ENCODE results near the gene THAP10. TPM values are rescaled to one million over a fixed set of nuclear protein-coding genes. Genes with fewer than 3 reads are reported as not detected.

THAP10 gene
- total RNA-seq, 1 experiment from 2014 or later, result 4.0 TPM

DNA sequence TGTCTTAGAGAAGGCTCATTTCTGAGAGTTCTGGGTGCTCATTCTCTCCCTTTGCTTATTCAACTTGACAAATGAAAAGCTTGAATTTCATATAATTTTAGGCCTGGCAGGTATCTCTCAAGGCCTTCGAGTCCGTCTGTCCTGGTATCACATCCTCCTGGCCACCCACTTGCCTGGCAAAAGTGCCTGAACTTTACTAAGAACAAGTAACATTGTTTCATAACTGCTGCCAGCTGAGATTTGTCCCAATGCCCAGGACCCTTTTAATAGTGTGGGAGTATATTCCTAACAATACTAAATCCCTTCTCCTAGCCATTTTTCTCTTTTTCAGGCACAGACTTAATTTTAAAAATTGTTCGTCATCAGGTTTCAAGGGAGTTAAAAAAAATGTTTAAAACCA lies 56.4 kb downstream of the THAP10 start:
- ChIA-PET POLR2A (interaction anchor here (0.7 to 0.9 kb wide), 2 partner anchors 17 to 39 kb away, joined by 3 to 4 read pairs; no protein-coding TSS in a partner anchor), CTCF (interaction anchor here (1.0 kb wide), 1 partner anchor 11 kb away, joined by 5 read pairs; no protein-coding TSS in a partner anchor)
- no peak overlapping the region for H3K27ac Mint-ChIP-seq (ENCODE audit: low read depth, unreplicated experiment)
- intact Hi-C loops (cut with micrococcal nuclease), result no loop called here
- H3K36me3 Mint-ChIP-seq (ENCODE audit: insufficient read depth, unreplicated experiment), result peaks cover 28% of the 10 kb centered on the region
- peaks cover 13% of the 10 kb centered on the region for H3K4me1 Mint-ChIP-seq (ENCODE audit: insufficient read depth, unreplicated experiment)
- no TSS peak for BruUV-seq (replicated peaks)
- H3K9me3 Mint-ChIP-seq (ENCODE audit: unreplicated experiment), result peaks cover 2% of the 10 kb centered on the region
- TF ChIP-seq, protein P1, sequence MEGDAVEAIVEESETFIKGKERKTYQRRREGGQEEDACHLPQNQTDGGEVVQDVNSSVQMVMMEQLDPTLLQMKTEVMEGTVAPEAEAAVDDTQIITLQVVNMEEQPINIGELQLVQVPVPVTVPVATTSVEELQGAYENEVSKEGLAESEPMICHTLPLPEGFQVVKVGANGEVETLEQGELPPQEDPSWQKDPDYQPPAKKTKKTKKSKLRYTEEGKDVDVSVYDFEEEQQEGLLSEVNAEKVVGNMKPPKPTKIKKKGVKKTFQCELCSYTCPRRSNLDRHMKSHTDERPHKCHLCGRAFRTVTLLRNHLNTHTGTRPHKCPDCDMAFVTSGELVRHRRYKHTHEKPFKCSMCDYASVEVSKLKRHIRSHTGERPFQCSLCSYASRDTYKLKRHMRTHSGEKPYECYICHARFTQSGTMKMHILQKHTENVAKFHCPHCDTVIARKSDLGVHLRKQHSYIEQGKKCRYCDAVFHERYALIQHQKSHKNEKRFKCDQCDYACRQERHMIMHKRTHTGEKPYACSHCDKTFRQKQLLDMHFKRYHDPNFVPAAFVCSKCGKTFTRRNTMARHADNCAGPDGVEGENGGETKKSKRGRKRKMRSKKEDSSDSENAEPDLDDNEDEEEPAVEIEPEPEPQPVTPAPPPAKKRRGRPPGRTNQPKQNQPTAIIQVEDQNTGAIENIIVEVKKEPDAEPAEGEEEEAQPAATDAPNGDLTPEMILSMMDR (IDR thresholded peaks at IDR 0.05; ENCODE audit: unreplicated experiment), result no peak
- DNase-seq (ENCODE audit: unreplicated experiment), result no peak
- no peak overlapping the region for H3K4me3 Mint-ChIP-seq (ENCODE audit: unreplicated experiment)
- no peaks in the 10 kb centered on the region for H3K27me3 Mint-ChIP-seq (ENCODE audit: insufficient read depth, unreplicated experiment)

DNA sequence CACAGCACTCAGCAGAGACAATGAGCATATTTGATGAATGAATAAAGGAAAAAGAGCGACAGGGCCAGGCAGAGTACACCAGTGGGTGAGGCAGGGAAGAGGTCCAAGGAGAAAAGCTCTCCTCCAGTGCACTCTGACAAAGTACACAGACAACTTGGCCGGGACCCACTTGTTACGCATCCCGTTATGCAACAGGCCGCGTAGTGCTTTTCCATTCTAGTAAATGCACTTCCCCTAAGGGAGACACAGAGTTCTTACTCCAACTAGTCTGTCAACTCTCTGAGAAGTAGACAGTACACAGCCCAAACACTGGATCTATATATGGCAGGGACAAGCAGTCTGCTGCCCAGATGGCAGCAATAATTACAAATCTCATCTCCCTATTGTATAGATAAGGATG lies 56.8 kb downstream of the THAP10 start:
- Mint-ChIP-seq H3K9me3 (ENCODE audit: unreplicated experiment) (no peaks in the 10 kb centered on the region), H3K27ac (ENCODE audit: low read depth, unreplicated experiment) (no peak overlapping the region), H3K4me3 (ENCODE audit: unreplicated experiment) (no peak overlapping the region), H3K27me3 (ENCODE audit: insufficient read depth, unreplicated experiment) (no peaks in the 10 kb centered on the region), H3K4me1 (ENCODE audit: insufficient read depth, unreplicated experiment) (peaks cover 13% of the 10 kb centered on the region), H3K36me3 (ENCODE audit: insufficient read depth, unreplicated experiment) (peaks cover 28% of the 10 kb centered on the region)
- ChIA-PET CTCF (interaction anchor here (1.0 to 1.6 kb wide), 2 partner anchors 9 to 11 kb away, joined by 3 to 5 read pairs; no protein-coding TSS in a partner anchor), POLR2A (interaction anchor here (0.9 kb wide), 1 partner anchor 17 kb away, joined by 4 read pairs; no protein-coding TSS in a partner anchor)
- intact Hi-C loops (cut with micrococcal nuclease), result no loop called here
- TF ChIP-seq, protein P1 (IDR thresholded peaks at IDR 0.05; ENCODE audit: unreplicated experiment), result no peak
- DNase-seq (ENCODE audit: unreplicated experiment), result no peak
- BruUV-seq (replicated peaks), result no TSS peak

DNA sequence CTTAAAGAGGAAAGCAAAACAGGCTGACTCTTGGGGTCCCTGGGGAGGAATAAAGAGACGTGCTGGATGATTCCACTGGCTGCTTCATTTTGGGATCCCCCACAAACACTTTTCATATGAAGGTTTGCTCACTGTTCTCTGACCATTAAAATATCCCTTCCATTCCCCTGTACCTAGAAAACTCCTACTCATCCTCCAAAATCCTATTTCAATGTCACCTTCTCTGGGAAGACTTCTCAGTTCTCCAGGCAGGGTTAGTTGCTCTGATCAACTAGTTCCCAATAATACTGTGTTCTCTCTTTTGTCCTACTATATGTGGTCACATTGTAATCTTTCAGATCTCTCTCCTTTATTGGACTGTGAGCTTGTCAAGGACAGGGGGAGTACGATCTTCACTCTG lies 57.2 kb downstream of the THAP10 start:
- TF ChIP-seq, protein P1 (IDR thresholded peaks at IDR 0.05; ENCODE audit: unreplicated experiment), result no peak
- Mint-ChIP-seq H3K9me3 (ENCODE audit: unreplicated experiment) (no peaks in the 10 kb centered on the region), H3K27me3 (ENCODE audit: insufficient read depth, unreplicated experiment) (no peaks in the 10 kb centered on the region), H3K4me1 (ENCODE audit: insufficient read depth, unreplicated experiment) (peaks cover 14% of the 10 kb centered on the region), H3K27ac (ENCODE audit: low read depth, unreplicated experiment) (no peak overlapping the region), H3K36me3 (ENCODE audit: insufficient read depth, unreplicated experiment) (peaks cover 28% of the 10 kb centered on the region), H3K4me3 (ENCODE audit: unreplicated experiment) (no peak overlapping the region)
- CTCF ChIA-PET, result interaction anchor here (0.8 to 1.6 kb wide), 2 partner anchors 9 to 22 kb away, joined by 3 read pairs; no protein-coding TSS in a partner anchor
- BruUV-seq (replicated peaks), result no TSS peak
- intact Hi-C loops (cut with micrococcal nuclease), result no loop called here
- POLR2A ChIA-PET, result no interaction called here
- no peak for DNase-seq (ENCODE audit: unreplicated experiment)

DNA sequence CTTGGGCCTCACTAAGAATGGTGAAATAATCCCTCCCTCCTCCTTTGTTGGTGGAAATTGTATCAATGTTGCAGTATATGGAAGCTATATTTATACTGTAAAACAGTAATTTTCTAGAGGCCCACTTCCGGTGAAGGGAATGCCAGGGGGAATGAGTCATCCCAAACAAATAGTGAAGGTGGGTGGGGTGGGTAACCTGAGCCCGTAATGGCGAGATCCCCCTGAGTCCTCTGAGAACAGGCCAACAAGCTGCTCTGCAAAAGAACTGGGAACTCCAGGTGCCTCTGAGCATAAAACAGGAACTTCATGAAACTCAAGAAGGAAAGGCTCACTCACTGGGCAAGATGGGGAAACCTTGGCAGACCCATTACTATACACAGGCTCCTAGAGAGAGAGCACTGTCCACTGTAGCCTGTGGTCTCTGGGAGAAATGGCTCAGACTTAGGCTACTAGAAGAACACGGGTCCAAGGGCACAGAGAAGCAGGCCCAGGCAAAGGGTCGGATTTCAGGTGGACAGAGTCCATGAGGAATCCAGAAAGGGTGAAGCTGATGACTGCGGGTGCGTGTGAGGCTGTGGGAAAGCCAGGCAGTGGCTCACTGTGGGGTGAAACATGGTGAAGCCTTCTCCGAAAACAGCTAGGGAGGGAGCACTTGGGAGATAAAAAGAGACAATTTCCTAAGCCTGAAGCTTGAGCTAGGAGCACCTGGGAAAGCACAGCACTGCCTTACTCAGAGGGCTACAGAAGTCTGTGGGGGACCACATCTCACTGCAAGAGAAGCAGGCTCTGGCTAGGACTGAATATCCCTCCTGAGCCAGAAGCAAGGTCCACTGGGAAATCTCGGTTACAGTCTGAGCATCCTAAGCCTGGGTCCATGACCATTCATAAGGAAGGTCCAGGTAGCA lies 58.1 kb downstream of the THAP10 start:
- Mint-ChIP-seq H3K9me3 (ENCODE audit: unreplicated experiment) (no peaks in the 10 kb centered on the region), H3K27ac (ENCODE audit: low read depth, unreplicated experiment) (peak overlapping the region; percentile 70), H3K36me3 (ENCODE audit: insufficient read depth, unreplicated experiment) (peaks cover 28% of the 10 kb centered on the region), H3K4me3 (ENCODE audit: unreplicated experiment) (peak overlapping the region; percentile 8), H3K27me3 (ENCODE audit: insufficient read depth, unreplicated experiment) (no peaks in the 10 kb centered on the region), H3K4me1 (ENCODE audit: insufficient read depth, unreplicated experiment) (peaks cover 19% of the 10 kb centered on the region)
- ChIA-PET POLR2A (no interaction called here), CTCF (interaction anchor here (0.6 to 1.6 kb wide), 7 partner anchors 8 to 615 kb away, joined by 3 to 4 read pairs (median 3); no protein-coding TSS in a partner anchor)
- BruUV-seq (replicated peaks), result no TSS peak
- intact Hi-C loops (cut with micrococcal nuclease), result no loop called here
- peak; percentile 85 for DNase-seq (ENCODE audit: unreplicated experiment)
- TF ChIP-seq, protein P1 (IDR thresholded peaks at IDR 0.05; ENCODE audit: unreplicated experiment), result no peak

All from MCF 10A (cell line).